ENCODE results near the gene ANAPC15.
A peak's percentile ranks its signal among the peaks of the same experiment; 100 is the strongest.

The ANAPC15 gene

DNA sequence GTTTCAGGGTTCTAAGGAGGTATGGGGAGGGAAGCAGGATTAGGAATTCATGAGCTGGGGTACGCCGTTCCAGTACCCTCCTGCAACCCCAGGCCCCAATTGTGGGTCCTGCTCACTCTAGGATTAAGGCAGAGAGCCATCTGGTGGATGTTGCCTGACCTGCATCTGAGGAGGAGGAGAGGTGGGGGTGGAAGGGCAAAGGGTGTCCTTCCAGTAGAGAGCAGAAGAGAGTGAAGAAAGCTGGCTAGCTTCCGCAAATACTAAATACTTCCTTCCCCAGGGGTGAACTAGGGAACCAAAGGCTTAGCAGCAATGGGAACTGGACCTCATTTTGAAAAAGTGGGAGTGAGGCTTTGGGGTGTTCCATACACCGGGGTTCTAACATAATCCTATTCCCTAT is 21.2 kb downstream of the ANAPC15 start:
- no peak for TF ChIP-seq EZH2phosphoT487 (conservative IDR thresholded peaks at IDR 0.05; ENCODE audit: low read length)
- TF ChIP-seq, protein P1, sequence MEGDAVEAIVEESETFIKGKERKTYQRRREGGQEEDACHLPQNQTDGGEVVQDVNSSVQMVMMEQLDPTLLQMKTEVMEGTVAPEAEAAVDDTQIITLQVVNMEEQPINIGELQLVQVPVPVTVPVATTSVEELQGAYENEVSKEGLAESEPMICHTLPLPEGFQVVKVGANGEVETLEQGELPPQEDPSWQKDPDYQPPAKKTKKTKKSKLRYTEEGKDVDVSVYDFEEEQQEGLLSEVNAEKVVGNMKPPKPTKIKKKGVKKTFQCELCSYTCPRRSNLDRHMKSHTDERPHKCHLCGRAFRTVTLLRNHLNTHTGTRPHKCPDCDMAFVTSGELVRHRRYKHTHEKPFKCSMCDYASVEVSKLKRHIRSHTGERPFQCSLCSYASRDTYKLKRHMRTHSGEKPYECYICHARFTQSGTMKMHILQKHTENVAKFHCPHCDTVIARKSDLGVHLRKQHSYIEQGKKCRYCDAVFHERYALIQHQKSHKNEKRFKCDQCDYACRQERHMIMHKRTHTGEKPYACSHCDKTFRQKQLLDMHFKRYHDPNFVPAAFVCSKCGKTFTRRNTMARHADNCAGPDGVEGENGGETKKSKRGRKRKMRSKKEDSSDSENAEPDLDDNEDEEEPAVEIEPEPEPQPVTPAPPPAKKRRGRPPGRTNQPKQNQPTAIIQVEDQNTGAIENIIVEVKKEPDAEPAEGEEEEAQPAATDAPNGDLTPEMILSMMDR (IDR thresholded peaks at IDR 0.05; ENCODE audit: insufficient read depth, low read length, poor library complexity, severe bottlenecking) = peak; percentile 91
- Histone ChIP-seq H4K20me1 (ENCODE audit: low read depth, low read length) (no peaks in the 10 kb centered on the region), H3K9me2 (replicated peaks; ENCODE audit: insufficient read depth, low read length) (no peaks in the 10 kb centered on the region), H2AFZ (ENCODE audit: low read depth, low read length, severe bottlenecking) (no peak overlapping the region), H3K27me3 (ENCODE audit: low read length) (no peaks in the 10 kb centered on the region), H3K27ac (ENCODE audit: low read depth, low read length) (no peak overlapping the region), H3F3A (ENCODE audit: insufficient read depth) (peaks cover 5% of the 10 kb centered on the region; the same call in 1 of the 2 replicates), H3K79me2 (ENCODE audit: insufficient read depth, low read length) (no peaks in the 10 kb centered on the region), H3K4me2 (ENCODE audit: low read depth, low read length, poor library complexity, severe bottlenecking) (no peak overlapping the region), H3K36me3 (ENCODE audit: low read length) (no peaks in the 10 kb centered on the region), H3K4me3 (ENCODE audit: insufficient read depth, low read length, poor library complexity, severe bottlenecking) (no peak overlapping the region), H3K9ac (ENCODE audit: low read length) (no peak overlapping the region), H3K9me3 (ENCODE audit: insufficient read depth, low read length) (no peaks in the 10 kb centered on the region)

DNA sequence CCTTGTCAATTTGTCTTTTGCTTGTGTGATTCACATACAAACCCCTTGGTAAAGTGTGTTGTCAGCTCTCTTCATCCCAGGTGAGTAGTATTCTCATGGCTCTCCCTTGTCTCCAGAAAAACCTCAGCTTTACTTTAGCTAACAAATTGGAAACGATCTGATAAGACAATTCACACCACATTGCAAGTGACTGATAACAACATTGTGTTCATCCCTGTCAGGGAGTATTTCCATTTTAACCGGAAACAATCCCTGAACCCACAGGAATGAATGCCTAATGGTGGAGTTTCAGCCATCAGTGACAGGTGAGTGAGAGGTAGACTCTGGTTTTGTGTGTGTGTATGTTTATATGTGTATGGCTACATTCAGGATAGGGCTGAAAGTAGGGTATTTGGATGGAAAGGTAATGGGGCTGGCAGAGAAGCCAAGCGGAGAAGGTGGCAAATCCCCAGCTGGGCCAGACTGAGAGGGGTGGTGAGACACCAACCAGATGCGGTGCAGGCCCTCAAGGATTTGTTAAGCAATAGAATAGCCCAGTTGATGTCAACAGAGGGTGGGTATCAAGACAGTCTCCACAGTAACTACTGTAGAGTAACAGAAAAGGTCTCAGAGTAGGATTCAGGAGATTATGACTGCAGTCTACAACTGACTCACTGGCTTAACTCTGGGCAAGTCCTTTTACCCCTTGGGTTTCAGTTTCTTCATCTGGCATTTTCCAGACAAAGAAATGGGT is 24.3 kb downstream of the ANAPC15 start:
- Histone ChIP-seq H3K4me3 (ENCODE audit: insufficient read depth, low read length, poor library complexity, severe bottlenecking) (no peak overlapping the region), H3K9me2 (replicated peaks; ENCODE audit: insufficient read depth, low read length) (no peaks in the 10 kb centered on the region), H3K9me3 (ENCODE audit: insufficient read depth, low read length) (no peaks in the 10 kb centered on the region), H4K20me1 (ENCODE audit: low read depth, low read length) (no peaks in the 10 kb centered on the region), H3K9ac (ENCODE audit: low read length) (no peak overlapping the region), H3K27me3 (ENCODE audit: low read length) (no peaks in the 10 kb centered on the region), H3K36me3 (ENCODE audit: low read length) (no peaks in the 10 kb centered on the region), H3K27ac (ENCODE audit: low read depth, low read length) (no peak overlapping the region), H2AFZ (ENCODE audit: low read depth, low read length, severe bottlenecking) (no peak overlapping the region), H3K79me2 (ENCODE audit: insufficient read depth, low read length) (no peaks in the 10 kb centered on the region), H3F3A (ENCODE audit: insufficient read depth) (peaks cover 5% of the 10 kb centered on the region; the same call in 1 of the 2 replicates), H3K4me2 (ENCODE audit: low read depth, low read length, poor library complexity, severe bottlenecking) (no peak overlapping the region)
- no peak for TF ChIP-seq EZH2phosphoT487 (conservative IDR thresholded peaks at IDR 0.05; ENCODE audit: low read length)
- TF ChIP-seq, protein P1 (IDR thresholded peaks at IDR 0.05; ENCODE audit: insufficient read depth, low read length, poor library complexity, severe bottlenecking) = no peak

DNA sequence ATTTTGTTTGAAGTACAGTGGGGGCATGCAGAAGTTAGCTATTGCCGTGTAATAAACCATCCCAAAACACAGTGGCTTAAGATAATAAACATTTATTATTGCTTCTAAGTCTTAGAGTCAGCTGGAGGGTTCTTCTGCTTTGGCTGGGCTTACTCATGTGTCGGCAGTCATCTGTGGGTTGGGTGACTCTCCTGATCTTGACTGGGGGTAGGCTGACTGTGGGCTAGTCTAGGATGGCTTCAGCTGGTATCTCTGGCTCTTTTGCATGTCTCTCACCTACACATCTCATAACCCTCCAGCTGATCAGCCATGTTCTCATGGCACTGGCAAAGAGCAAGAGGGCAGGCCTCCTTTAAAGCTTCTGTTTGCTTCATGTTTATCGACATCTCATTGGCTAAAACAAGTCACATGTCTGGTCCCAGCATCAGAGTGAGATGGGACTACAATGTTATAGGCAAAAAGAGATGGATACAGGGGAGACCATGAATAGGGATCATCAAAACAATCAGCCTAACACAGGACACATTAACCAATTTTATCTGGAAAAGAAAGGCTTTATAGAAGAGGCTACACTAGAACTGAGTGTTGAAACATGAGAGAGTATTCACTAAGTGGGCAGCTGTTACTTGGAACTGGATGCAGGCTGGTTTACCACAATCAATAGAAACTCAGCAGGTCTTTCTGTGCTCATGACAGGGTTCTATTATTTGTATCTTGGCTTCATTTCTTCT is 26.7 kb downstream of the ANAPC15 start:
- no peaks in the 10 kb centered on the region for H3K9me3 ChIP-seq (ENCODE audit: insufficient read depth, low read length)
- peaks cover 13% of the 10 kb centered on the region; the same call in 1 of the 2 replicates for H3F3A ChIP-seq (ENCODE audit: insufficient read depth)
- no peak overlapping the region for H2AFZ ChIP-seq (ENCODE audit: low read depth, low read length, severe bottlenecking)
- H3K27ac ChIP-seq (ENCODE audit: low read depth, low read length) = no peak overlapping the region
- H3K9me2 ChIP-seq (replicated peaks; ENCODE audit: insufficient read depth, low read length) = no peaks in the 10 kb centered on the region
- no peak overlapping the region for H3K4me3 ChIP-seq (ENCODE audit: insufficient read depth, low read length, poor library complexity, severe bottlenecking)
- no peak overlapping the region for H3K9ac ChIP-seq (ENCODE audit: low read length)
- TF ChIP-seq EZH2phosphoT487 (conservative IDR thresholded peaks at IDR 0.05; ENCODE audit: low read length) = no peak
- TF ChIP-seq, protein P1 (IDR thresholded peaks at IDR 0.05; ENCODE audit: insufficient read depth, low read length, poor library complexity, severe bottlenecking) = no peak
- no peaks in the 10 kb centered on the region for H3K36me3 ChIP-seq (ENCODE audit: low read length)
- no peaks in the 10 kb centered on the region for H3K27me3 ChIP-seq (ENCODE audit: low read length)
- no peaks in the 10 kb centered on the region for H4K20me1 ChIP-seq (ENCODE audit: low read depth, low read length)
- no peaks in the 10 kb centered on the region for H3K79me2 ChIP-seq (ENCODE audit: insufficient read depth, low read length)
- no peak overlapping the region for H3K4me2 ChIP-seq (ENCODE audit: low read depth, low read length, poor library complexity, severe bottlenecking)

Data from SU-DHL-6 (cell line).